NCI-H1092 (cell line): Measurements from ENCODE around the gene TTI1.
"Not testable (repeated sequence)": the region's sequence is repeated elsewhere in the genome, so short reads cannot be mapped to it uniquely, and the experiment has no call there.

Source experiments
- DNase-seq: peaks from one replicate; lab custom pipeline; 2025; lab: John Stamatoyannopoulos, UW

Gene TTI1

DNA sequence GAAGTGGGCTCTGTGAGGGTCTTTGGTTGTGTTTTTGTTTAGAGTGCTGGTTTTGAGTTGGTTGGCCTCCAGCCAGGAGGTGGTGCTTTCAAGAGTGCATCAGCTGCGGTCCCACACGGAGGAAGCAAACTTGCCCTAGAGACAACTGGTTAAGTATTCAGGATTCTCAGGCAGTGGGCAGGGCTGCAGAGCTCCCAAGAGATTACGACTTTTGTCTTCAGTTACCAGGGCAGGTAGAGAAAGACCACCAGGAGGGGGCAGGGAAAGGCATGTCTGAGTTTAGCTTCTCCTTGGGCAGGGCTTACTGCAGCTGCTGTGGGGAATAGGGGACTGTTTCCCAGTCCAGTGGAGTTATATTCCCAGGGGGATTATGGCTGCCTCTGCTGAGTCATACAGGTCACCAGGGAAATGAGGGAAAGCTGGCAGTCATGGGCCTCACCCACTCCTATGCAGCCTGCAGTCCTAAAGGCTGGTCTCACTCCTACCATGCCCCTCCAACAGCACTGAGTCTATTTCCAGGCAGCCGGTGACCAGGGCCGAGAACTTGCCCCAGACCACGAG, 64.3 kb downstream of the TTI1 start:
- DNase-seq, result peak; percentile 48

DNA sequence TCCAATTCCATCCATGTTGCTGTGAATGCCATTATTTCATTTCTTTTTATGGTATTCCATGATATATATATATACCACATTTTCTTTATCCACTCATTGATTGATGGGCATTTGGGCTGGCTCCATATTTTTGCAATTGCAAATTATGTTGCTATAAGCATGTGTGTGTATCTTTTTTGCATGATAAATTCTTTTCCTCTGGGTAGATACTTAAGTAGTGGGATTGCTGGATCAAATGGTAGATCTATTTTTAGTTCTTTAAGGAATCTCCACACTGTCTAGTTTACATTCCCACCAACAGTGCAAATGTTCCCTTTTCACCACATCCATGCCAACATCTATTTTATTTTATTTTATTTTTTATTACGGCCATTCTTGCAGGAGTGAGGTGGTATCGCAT, 69.8 kb downstream of the TTI1 start:
- not testable (repeated sequence) for DNase-seq

- DNase-seq, result no peak
Measured at GRCh38 chr20:37961066-37961465, 72.2 kb downstream of the TTI1 start.

- no peak for DNase-seq
Measured at GRCh38 chr20:37958856-37959520, 74.3 kb downstream of the TTI1 start.

GRCh38 chr20:37956107-37956585, 77.1 kb downstream of the TTI1 start:
- peak; percentile 59 for DNase-seq

GRCh38 chr20:37955511-37955910, 77.7 kb downstream of the TTI1 start:
- DNase-seq, result no peak

DNA sequence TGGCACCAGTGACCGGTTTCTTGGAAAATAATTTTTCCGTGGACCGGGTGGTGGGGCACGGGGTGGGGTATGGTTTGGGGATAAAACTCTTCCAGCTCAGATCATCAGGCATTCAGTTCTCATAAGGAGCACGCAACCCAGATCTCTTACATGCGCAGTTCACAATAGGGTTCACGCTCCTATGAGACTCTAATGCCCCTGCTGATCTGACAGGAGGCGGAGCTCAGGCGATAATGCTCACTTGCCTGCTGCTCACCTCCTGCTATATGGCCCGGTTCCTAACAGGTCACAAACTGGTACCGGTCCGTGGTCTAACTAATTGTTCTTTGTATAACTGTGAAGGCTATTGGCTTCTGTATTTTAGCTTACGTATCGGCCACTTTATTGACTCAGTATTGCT, 78.6 kb downstream of the TTI1 start:
- DNase-seq, result no peak

- no peak for DNase-seq
Measured at GRCh38 chr20:37954190-37954589, 79.1 kb downstream of the TTI1 start.

DNA sequence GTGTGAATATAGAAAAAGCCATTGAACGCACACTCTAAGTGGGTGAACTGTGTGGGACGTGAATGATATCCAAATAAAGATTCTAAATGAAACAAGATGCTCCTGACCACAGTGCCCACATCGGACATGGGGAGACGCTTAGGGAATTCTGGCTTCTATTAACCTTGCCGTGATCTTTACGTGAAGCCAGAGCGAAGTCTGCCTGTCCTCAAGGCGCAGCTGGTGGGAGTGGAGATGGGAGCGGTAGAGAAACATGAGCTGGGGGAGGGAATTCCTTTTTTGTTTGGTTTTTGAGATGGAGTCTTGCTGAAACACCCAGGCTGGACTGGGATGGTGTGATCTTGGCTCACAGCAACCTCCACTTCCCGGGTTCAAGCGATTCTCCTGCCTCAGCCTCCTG, 84.3 kb downstream of the TTI1 start:
- no peak for DNase-seq

DNA sequence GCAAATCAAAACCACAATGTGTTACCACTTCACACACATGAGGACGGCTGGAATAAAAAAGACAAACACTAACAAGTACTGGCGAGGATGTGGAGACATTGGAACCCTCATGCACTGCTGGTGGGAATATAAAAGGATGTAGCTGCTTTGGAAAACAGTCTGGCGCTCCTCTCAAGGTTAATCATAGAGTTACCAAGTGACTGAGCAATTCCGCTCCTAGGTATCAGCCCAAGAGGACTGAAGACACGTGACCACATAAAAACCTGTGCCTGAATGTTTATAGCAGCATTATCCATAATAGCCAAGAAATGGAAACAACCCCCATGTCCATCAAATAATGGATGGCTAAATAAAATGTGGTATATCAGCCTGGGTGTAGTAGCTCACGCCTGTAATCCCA, 85.3 kb downstream of the TTI1 start:
- no peak for DNase-seq

- DNase-seq, result no peak
Measured at GRCh38 chr20:37946946-37947345, 86.3 kb downstream of the TTI1 start.

DNA sequence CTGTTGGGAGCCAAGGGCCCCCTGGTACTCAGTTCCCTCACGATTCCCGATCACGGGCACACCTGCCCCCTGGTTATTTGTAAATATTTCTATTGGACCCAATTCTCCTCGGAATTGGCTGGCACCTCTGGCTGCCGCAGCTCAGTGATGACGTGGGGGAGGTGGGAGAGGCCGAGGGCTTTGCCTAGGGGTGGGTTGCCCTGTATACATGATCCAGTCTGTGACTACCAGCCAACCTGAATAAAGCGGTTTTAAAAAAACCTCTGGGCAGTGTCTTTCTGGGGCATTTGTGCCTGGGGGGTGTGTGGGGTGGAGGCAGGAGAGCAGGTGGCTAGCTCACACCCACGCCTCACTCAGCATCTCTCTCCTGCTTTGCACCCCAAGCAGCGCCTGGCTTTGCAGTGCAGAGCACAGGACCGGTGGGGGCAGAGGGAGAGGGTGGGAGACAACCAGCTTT, 88.1 kb downstream of the TTI1 start:
- DNase-seq, result peak; percentile 52

GRCh38 chr20:37944456-37944981, 88.7 kb downstream of the TTI1 start:
- DNase-seq, result no peak

GRCh38 chr20:37943501-37944455, 89.5 kb downstream of the TTI1 start:
- no peak for DNase-seq

GRCh38 chr20:37943033-37943432, 90.2 kb downstream of the TTI1 start:
- DNase-seq, result no peak

GRCh38 chr20:37941992-37942391, 91.3 kb downstream of the TTI1 start:
- no peak for DNase-seq

GRCh38 chr20:37941332-37941731, 91.9 kb downstream of the TTI1 start:
- no peak for DNase-seq

GRCh38 chr20:37940858-37941257, 92.4 kb downstream of the TTI1 start:
- no peak for DNase-seq

DNA sequence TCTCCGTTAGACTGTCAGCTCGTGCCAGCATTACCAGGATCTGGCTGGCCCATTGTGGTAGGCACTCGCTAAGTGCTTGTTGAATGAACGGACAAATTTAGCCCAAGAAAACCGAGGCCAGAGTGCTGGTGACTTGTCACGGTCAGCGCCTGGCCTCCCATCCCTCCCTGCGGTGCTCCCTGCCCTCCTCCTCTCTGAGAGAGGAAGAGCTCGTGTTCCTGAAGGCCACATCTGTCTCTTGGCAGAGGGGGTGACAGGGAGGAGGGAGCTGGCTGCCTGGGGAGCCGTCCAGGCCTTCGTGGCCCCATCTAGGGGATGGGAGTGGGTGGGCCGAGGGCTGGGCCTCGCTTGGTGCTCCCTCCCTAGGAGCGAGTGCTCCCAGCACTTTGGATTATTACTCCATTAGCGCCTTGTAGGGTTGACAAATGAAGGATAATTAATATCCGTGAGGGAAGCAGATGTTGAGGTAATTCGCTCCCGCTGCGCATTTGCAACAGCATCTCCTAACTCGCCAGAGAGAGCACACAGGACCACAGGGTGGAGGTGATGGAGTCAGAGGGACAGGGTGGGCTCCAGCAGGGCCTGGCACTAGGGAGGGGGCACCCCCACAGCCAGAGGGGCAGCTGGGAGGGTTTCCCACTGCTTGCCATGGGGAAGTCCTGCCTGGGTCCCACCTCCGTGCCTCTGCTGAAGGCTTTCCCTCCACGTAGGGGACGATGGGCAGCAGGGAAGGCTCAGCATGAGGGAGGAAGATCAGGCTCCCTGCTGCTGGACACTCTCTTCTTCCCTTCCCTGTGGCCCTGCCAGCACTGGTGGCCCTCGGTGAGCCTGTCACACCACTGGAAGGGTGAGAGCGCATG, 93.3 kb downstream of the TTI1 start:
- no peak for DNase-seq

- no peak for DNase-seq
Measured at GRCh38 chr20:37938954-37939353, 94.3 kb downstream of the TTI1 start.

GRCh38 chr20:37938181-37938750, 95.0 kb downstream of the TTI1 start:
- DNase-seq, result no peak
